Measurements from ENCODE around the gene MPIG6B. TPM values are rescaled to one million over a fixed set of nuclear protein-coding genes. Genes with fewer than 3 reads are reported as not detected.

Gene MPIG6B
- total and polyA plus RNA-seq, 2 donors from 2014 or later: 0.60 TPM; not detected in 1

GRCh38 chr6:31728767-31729514, 5.8 kb downstream of the MPIG6B start, which contains the start of gene DDAH2:
DDAH2 (minus strand) TSS chr6:31729299; CDS start chr6:31729161, 138 bp downstream.
- Histone ChIP-seq H3K9me3 (ENCODE audit: control insufficient read depth in 2 of 3, insufficient read depth in 1 of 3, low read length in 3 of 3) (no peaks in the 10 kb centered on the region), H3K36me3 (ENCODE audit: control insufficient read depth in 2 of 3, insufficient read depth in 3 of 3, low read length in 3 of 3) (peaks cover 7 to 52% (median 26%) of the 10 kb centered on the region in 3 donors), H3K27ac (ENCODE audit: low read depth in 2 of 2, low read length in 2 of 2) (peak within 1 kb of the TSS; percentile 99), H3K9ac (ENCODE audit: low read length in 3 of 3) (peak within 1 kb of the TSS; percentile 67 to 98 (median 92)), H3K4me3 (ENCODE audit: low read length in 3 of 3) (peak within 1 kb of the TSS; percentile 94 to 98 (median 95)), H3K27me3 (ENCODE audit: control insufficient read depth, insufficient read depth, low read length) (no peaks in the 10 kb centered on the region), H3K4me1 (ENCODE audit: control insufficient read depth in 2 of 3, insufficient read depth in 2 of 3, low read depth in 1 of 3, low read length in 3 of 3) (peaks cover 0 to 12% (median 0%) of the 10 kb centered on the region in 3 donors)
- FAIRE-seq (no peak), DNase-seq (peak in 3 of 5 donors; percentile 25 to 81 (median 79))
- TF ChIP-seq, protein P1, sequence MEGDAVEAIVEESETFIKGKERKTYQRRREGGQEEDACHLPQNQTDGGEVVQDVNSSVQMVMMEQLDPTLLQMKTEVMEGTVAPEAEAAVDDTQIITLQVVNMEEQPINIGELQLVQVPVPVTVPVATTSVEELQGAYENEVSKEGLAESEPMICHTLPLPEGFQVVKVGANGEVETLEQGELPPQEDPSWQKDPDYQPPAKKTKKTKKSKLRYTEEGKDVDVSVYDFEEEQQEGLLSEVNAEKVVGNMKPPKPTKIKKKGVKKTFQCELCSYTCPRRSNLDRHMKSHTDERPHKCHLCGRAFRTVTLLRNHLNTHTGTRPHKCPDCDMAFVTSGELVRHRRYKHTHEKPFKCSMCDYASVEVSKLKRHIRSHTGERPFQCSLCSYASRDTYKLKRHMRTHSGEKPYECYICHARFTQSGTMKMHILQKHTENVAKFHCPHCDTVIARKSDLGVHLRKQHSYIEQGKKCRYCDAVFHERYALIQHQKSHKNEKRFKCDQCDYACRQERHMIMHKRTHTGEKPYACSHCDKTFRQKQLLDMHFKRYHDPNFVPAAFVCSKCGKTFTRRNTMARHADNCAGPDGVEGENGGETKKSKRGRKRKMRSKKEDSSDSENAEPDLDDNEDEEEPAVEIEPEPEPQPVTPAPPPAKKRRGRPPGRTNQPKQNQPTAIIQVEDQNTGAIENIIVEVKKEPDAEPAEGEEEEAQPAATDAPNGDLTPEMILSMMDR (IDR thresholded peaks at IDR 0.05; ENCODE audit: borderline replicate concordance, extremely low read depth, insufficient read depth): no peak
- intact Hi-C loops (cut with DNase I): no loop called here

DNA sequence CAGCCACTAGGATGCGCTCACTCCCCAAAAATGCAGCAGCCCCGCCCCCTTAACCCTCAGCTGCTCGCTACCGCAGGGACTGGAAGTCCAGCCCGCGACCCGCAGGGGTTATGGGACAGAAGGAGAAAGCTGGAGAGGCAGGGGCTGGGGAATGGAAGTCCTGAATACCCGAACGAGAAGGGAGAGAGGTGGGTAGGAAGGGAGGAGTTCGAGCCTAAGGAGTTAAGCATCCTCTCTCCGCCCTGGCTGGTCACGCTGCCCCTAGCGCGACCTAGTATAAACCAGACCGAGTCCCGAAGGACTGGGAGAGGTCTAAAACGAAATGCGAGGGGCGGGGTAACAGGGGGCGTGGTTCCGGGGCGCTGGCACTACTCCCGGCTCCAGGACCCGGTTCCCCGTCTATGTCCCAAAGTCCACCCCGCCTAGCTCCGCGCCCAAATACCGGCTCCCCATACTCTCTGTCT, 6.4 kb downstream of the MPIG6B start:
- Histone ChIP-seq H3K36me3 (ENCODE audit: control insufficient read depth in 2 of 3, insufficient read depth in 3 of 3, low read length in 3 of 3) (peaks cover 7 to 52% (median 26%) of the 10 kb centered on the region in 3 donors), H3K9ac (ENCODE audit: low read length in 3 of 3) (peak overlapping the region; percentile 67 to 98 (median 92)), H3K27ac (ENCODE audit: low read depth in 2 of 2, low read length in 2 of 2) (peak overlapping the region; percentile 99), H3K4me3 (ENCODE audit: low read length in 3 of 3) (peak overlapping the region; percentile 94 to 98 (median 95)), H3K9me3 (ENCODE audit: control insufficient read depth in 2 of 3, insufficient read depth in 1 of 3, low read length in 3 of 3) (no peaks in the 10 kb centered on the region), H3K27me3 (ENCODE audit: control insufficient read depth, insufficient read depth, low read length) (no peaks in the 10 kb centered on the region), H3K4me1 (ENCODE audit: control insufficient read depth in 2 of 3, insufficient read depth in 2 of 3, low read depth in 1 of 3, low read length in 3 of 3) (peaks cover 0 to 18% (median 0%) of the 10 kb centered on the region in 3 donors)
- peak; percentile 95 to 97 (median 97) for DNase-seq
- TF ChIP-seq, protein P1 (IDR thresholded peaks at IDR 0.05; ENCODE audit: borderline replicate concordance, extremely low read depth, insufficient read depth): peak; percentile 72
- intact Hi-C loops (cut with DNase I): no loop called here
- no peak for FAIRE-seq

GRCh38 chr6:31729979-31730630, 6.9 kb downstream of the MPIG6B start:
- FAIRE-seq (no peak), DNase-seq (peak; percentile 95 to 98 (median 97))
- Histone ChIP-seq H3K4me3 (ENCODE audit: low read length in 3 of 3) (peak overlapping the region; percentile 94 to 98 (median 95)), H3K27ac (ENCODE audit: low read depth in 2 of 2, low read length in 2 of 2) (peak overlapping the region; percentile 99), H3K4me1 (ENCODE audit: control insufficient read depth in 2 of 3, insufficient read depth in 2 of 3, low read depth in 1 of 3, low read length in 3 of 3) (peaks cover 0 to 19% (median 0%) of the 10 kb centered on the region in 3 donors), H3K36me3 (ENCODE audit: control insufficient read depth in 2 of 3, insufficient read depth in 3 of 3, low read length in 3 of 3) (peaks cover 7 to 52% (median 26%) of the 10 kb centered on the region in 3 donors), H3K9me3 (ENCODE audit: control insufficient read depth in 2 of 3, insufficient read depth in 1 of 3, low read length in 3 of 3) (no peaks in the 10 kb centered on the region), H3K9ac (ENCODE audit: low read length in 3 of 3) (peak overlapping the region; percentile 42 to 98 (median 92)), H3K27me3 (ENCODE audit: control insufficient read depth, insufficient read depth, low read length) (no peaks in the 10 kb centered on the region)
- intact Hi-C loops (cut with DNase I): no loop called here
- TF ChIP-seq, protein P1 (IDR thresholded peaks at IDR 0.05; ENCODE audit: borderline replicate concordance, extremely low read depth, insufficient read depth): no peak

Data from kidney (tissue), 14 donors.